Measurements from ENCODE around the gene ELL. TPM values are rescaled to one million over a fixed set of nuclear protein-coding genes. Genes with fewer than 3 reads are reported as not detected.
A peak's percentile ranks its signal among the peaks of the same experiment; 100 is the strongest.

ELL gene
- total RNA-seq, 3 donors from 2014 or later (not counting 1 experiment from before 2014, with no cell fraction given) = 61.1 to 64.3 (median 63.8) TPM

DNA sequence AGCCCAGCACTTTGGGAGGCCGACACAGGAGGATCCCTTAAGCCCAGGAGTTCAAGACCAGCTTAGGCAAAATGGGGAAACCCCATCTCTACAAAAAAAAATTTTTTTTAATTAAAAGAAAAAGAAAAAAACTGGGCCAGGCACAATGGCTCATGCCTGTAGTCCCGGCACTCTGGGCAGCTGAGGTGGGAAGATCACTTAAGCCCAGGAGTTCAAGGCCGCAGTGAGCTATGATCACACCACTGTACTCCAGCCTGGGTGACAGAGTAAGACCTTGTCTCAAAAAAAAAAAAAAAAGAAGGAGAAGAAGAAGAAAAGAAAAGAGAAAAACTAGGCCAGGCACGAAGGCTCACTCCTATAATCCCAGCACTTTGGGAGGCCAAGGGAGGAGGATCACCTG, 4.3 kb downstream of the ELL start:
- peak overlapping the region; percentile 38 to 58 for H3K27ac Mint-ChIP-seq
- peaks cover 57 to 61% of the 10 kb centered on the region in 2 donors for H3K4me1 Mint-ChIP-seq
- DNase-seq = no peak
- H3K27me3 ChIP-seq (ENCODE audit: control insufficient read depth, insufficient read depth, low read length) = no peaks in the 10 kb centered on the region
- TF ChIP-seq, protein P1, sequence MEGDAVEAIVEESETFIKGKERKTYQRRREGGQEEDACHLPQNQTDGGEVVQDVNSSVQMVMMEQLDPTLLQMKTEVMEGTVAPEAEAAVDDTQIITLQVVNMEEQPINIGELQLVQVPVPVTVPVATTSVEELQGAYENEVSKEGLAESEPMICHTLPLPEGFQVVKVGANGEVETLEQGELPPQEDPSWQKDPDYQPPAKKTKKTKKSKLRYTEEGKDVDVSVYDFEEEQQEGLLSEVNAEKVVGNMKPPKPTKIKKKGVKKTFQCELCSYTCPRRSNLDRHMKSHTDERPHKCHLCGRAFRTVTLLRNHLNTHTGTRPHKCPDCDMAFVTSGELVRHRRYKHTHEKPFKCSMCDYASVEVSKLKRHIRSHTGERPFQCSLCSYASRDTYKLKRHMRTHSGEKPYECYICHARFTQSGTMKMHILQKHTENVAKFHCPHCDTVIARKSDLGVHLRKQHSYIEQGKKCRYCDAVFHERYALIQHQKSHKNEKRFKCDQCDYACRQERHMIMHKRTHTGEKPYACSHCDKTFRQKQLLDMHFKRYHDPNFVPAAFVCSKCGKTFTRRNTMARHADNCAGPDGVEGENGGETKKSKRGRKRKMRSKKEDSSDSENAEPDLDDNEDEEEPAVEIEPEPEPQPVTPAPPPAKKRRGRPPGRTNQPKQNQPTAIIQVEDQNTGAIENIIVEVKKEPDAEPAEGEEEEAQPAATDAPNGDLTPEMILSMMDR (IDR thresholded peaks at IDR 0.05) = no peak
- WGBS (ENCODE audit: insufficient coverage) = 97% methylated on average over 4 of the region's 4 CpGs
- H3K27me3 Mint-ChIP-seq (ENCODE audit: low read depth in 2 of 2) = no peaks in the 10 kb centered on the region
- H3K27ac ChIP-seq (ENCODE audit: low read length) = no peak overlapping the region
- no peak for ATAC-seq
- no peaks in the 10 kb centered on the region for H3K36me3 ChIP-seq (ENCODE audit: control insufficient read depth, insufficient read depth, low read length)
- H3K4me3 ChIP-seq (ENCODE audit: low read length) = no peak overlapping the region
- no peaks in the 10 kb centered on the region for H3K9me3 ChIP-seq (ENCODE audit: control insufficient read depth, insufficient read depth, low read length)
- peak overlapping the region; percentile 47 for H3K4me3 Mint-ChIP-seq
- H3K4me1 ChIP-seq (ENCODE audit: control insufficient read depth, insufficient read depth, low read length) = peaks cover 59% of the 10 kb centered on the region
- intact Hi-C loops (cut with micrococcal nuclease) = no loop called here
- no peaks in the 10 kb centered on the region for H3K9me3 Mint-ChIP-seq
- H3K36me3 Mint-ChIP-seq = no peaks in the 10 kb centered on the region

DNA sequence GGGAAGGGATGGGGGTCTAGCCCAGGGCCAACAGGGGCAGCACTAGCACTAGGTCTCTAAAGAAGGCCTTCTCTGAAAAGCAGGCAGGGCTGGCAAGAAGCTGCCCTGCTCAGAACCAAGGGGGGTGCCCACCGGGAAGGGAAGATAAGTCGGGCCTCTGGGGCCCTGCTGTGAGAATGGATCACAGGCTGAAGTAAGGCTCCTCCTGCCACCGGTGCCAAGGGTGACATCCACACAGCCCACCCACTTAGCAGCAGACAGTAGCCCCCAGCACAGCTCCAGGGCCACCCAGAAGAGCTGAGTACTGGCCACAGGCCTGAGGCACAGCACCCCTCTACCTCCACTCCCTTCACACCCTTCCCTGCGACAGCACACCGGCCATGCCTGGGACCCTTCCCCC, 5.9 kb downstream of the ELL start:
- 81% methylated on average over 5 of the region's 5 CpGs for WGBS (ENCODE audit: insufficient coverage)
- intact Hi-C loops (cut with micrococcal nuclease) = no loop called here
- Histone ChIP-seq H3K36me3 (ENCODE audit: control insufficient read depth, insufficient read depth, low read length) (no peaks in the 10 kb centered on the region), H3K27ac (ENCODE audit: low read length) (no peak overlapping the region), H3K4me3 (ENCODE audit: low read length) (no peak overlapping the region), H3K9me3 (ENCODE audit: control insufficient read depth, insufficient read depth, low read length) (no peaks in the 10 kb centered on the region), H3K4me1 (ENCODE audit: control insufficient read depth, insufficient read depth, low read length) (peaks cover 53% of the 10 kb centered on the region), H3K27me3 (ENCODE audit: control insufficient read depth, insufficient read depth, low read length) (no peaks in the 10 kb centered on the region)
- peak overlapping the region; percentile 7 to 38 for H3K27ac Mint-ChIP-seq
- no peaks in the 10 kb centered on the region for H3K27me3 Mint-ChIP-seq (ENCODE audit: low read depth in 2 of 2)
- H3K36me3 Mint-ChIP-seq = no peaks in the 10 kb centered on the region
- no peak overlapping the region for H3K4me3 Mint-ChIP-seq
- H3K4me1 Mint-ChIP-seq = peaks cover 55 to 58% of the 10 kb centered on the region in 2 donors
- DNase-seq (no peak), ATAC-seq (no peak)
- TF ChIP-seq, protein P1 (IDR thresholded peaks at IDR 0.05) = no peak
- no peaks in the 10 kb centered on the region for H3K9me3 Mint-ChIP-seq

DNA sequence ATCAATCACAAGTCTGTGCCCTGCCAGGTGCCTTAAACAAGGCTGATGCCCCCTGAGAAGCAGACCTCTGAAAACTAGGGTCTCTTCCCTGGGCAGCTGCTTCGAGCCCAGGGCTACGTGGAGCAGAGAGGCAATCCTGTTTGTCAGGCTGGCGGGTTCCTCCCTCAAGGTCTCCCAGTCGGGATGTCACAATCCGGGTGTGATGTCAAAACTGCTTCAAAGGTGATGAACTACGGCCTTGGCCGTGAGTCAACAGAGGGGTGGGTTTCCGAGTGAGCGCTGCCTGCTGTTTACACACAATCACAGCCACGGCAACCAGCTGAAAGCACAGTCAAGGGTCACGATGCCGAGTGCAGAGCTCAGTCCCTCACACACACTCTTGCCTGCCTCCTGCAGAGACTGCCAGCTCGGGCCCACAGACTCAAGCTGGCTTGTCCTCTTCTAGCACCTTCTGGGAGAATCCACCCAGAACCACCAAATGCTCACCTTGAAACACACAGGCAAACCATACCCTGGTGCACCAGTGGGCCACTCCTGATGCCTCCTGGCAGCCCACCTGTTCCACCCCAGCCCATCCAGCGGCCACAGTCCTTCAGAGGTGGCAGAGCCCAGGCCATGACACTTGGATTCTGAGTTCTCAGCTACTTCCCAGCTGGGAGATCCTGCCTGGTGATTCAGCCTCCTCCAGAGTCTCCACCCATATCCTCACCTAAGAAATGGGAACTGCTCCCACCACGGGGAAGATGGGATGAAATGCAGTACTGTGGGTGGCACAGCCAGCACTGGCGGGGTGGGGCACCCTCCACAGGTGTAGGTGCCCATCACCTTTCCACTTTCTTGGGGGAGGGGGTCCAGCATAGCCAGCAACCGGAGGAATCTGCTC, 6.8 kb downstream of the ELL start:
- no peaks in the 10 kb centered on the region for H3K27me3 ChIP-seq (ENCODE audit: control insufficient read depth, insufficient read depth, low read length)
- H3K9me3 Mint-ChIP-seq = no peaks in the 10 kb centered on the region
- H3K27ac ChIP-seq (ENCODE audit: low read length) = peak overlapping the region; percentile 68
- no peaks in the 10 kb centered on the region for H3K9me3 ChIP-seq (ENCODE audit: control insufficient read depth, insufficient read depth, low read length)
- H3K4me3 ChIP-seq (ENCODE audit: low read length) = no peak overlapping the region
- H3K27ac Mint-ChIP-seq = peak overlapping the region; percentile 35 to 50
- no peaks in the 10 kb centered on the region for H3K36me3 ChIP-seq (ENCODE audit: control insufficient read depth, insufficient read depth, low read length)
- 77% methylated on average over 17 of the region's 17 CpGs for WGBS (ENCODE audit: insufficient coverage)
- ATAC-seq (peak; percentile 51 to 66 (median 63)), DNase-seq (peak in 1 of 2 donors; percentile 61)
- no peaks in the 10 kb centered on the region for H3K36me3 Mint-ChIP-seq
- no peak overlapping the region for H3K4me3 Mint-ChIP-seq
- H3K4me1 ChIP-seq (ENCODE audit: control insufficient read depth, insufficient read depth, low read length) = peaks cover 51% of the 10 kb centered on the region
- TF ChIP-seq, protein P1 (IDR thresholded peaks at IDR 0.05) = no peak
- H3K4me1 Mint-ChIP-seq = peaks cover 48 to 49% of the 10 kb centered on the region in 2 donors
- H3K27me3 Mint-ChIP-seq (ENCODE audit: low read depth in 2 of 2) = no peaks in the 10 kb centered on the region
- intact Hi-C loops (cut with micrococcal nuclease) = no loop called here

All from natural killer cell (primary cell).